OCI-LY1 (cell line): Measurements from ENCODE around the gene PC.

Experiments
- EZH2 ChIP-seq: fragments of 200-600 bp; sonication (generic), shearing (Covaris generic); IDR thresholded peaks from 2 replicates; pipeline ENCODE4 v1.8.0; 2017; ENCODE audit warnings: borderline replicate concordance, mixed run types, mild to moderate bottlenecking, antibody characterized with exemption, low read length, moderate library complexity, mixed read lengths
- TF ChIP-seq, protein P1 (sequence below): fragments of 200-600 bp; sonication (generic), shearing (Covaris generic); IDR thresholded peaks from 2 replicates; pipeline ENCODE4 v1.5.1; 2017; ENCODE audit warnings: mild to moderate bottlenecking, antibody characterized with exemption, low read length, moderate library complexity, mixed read lengths

DNA sequence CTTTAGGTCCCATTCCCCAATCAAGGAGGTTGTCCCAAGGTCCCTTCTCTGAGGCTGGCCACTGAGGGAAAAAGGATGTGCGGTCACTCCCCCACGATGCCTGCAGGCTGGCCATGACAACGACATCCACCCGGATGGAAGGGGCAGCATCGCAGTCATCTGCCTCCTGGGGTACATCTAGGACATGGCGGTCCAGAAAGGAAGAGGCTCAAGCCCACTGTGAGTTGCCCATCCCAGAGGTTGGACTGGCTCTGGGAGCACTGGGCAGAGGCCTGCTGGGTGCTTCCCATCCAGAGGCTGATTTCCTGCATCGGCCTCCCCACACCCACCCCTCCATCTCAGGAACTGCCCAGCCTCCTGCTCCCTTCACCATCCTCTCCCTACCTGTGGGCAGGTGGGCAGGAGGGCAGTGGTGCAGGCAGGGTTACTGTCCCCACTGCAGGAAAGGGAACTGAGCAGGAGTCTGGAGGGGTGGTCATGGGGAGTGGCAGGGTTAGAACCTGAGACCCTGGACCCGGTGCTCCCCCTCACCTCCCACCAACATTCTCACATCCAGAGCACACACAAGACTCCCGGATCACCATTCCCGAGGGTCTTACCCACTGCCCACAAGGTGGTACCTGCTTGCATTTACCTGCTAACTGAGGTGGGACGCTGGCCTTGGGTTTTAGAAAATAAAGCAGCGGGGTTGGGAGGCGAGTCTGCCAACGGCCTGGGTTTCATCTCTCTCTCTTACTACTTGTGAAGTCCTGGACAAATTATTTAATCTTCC is 110.5 kb downstream of the PC start:
- TF ChIP-seq, protein P1, sequence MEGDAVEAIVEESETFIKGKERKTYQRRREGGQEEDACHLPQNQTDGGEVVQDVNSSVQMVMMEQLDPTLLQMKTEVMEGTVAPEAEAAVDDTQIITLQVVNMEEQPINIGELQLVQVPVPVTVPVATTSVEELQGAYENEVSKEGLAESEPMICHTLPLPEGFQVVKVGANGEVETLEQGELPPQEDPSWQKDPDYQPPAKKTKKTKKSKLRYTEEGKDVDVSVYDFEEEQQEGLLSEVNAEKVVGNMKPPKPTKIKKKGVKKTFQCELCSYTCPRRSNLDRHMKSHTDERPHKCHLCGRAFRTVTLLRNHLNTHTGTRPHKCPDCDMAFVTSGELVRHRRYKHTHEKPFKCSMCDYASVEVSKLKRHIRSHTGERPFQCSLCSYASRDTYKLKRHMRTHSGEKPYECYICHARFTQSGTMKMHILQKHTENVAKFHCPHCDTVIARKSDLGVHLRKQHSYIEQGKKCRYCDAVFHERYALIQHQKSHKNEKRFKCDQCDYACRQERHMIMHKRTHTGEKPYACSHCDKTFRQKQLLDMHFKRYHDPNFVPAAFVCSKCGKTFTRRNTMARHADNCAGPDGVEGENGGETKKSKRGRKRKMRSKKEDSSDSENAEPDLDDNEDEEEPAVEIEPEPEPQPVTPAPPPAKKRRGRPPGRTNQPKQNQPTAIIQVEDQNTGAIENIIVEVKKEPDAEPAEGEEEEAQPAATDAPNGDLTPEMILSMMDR: no peak
- no peak for TF ChIP-seq EZH2
